Activated T-cell treated with anti-CD3 and anti-CD28 coated beads for 48 hours (primary cell): ENCODE data around the gene PRKCQ.

Source experiments
- DNase-seq: peaks from one replicate; pipeline ENCODE4 v3.0.0-alpha.2; 2020; ENCODE audit warnings: low read depth

PRKCQ gene

DNA sequence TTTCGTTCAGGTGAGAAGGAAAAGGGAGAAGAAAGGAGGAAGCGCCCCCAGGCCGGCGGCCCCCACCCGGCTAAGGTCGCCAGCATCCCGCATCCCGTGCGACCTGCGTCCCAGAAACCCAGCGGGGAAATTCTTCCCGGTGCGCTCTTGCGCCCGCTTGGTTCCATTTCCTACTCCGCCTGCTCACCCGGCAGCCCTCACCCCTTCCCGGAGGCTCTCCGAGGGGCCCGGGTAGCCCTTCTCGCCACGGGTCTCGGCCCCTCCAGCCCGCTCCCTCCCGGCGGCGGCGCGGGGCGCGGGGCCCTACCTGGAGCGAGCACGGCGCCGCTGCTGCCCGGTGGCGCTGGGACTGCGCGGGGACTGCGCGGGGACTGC lies at the start of gene PRKCQ:
TSS of gene PRKCQ (minus strand) at position 373 of the 375 bp plus-strand sequence. CDS start 65,141 bp downstream, outside the sequence.
- no peak for DNase-seq

DNA sequence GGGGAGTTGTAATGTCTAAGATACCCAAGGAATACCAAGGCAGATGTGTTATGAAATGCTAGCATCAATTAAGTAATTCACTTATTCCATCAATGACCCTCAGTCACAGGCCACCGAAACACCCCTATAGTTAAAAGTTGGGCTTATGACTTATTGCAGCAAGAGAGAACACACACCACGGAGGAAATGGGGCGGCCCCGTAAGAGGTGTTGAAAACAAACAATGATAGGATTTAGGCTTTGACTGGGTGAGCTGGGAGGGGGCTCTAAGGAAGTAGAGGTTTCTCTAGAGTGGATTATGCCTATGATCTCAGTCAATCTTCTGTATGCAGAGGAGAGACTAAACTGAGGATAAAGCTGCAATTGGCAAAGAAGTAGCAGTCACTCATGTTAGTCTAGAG lies 45.4 kb upstream of the PRKCQ start:
- DNase-seq = no peak

DNA sequence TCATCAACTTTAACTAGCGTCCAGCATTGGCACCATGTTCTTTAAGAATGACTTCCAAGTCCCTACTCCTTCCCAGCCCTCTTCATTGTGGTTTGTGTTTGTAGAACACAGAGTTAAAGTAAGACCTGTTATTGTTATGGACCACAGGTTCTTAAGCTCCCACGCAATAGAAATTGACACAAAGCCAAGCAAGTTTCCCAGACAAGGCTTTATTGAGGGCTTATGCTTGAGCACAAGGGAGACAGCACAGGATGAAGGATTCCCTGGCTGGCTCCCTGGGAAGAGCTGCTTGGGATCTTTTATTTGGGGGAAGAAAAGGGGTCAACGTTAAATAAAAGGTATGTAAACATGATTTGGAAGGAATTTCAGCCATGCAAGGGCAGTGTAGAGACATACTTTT lies 44.3 kb upstream of the PRKCQ start:
- DNase-seq = no peak

DNA sequence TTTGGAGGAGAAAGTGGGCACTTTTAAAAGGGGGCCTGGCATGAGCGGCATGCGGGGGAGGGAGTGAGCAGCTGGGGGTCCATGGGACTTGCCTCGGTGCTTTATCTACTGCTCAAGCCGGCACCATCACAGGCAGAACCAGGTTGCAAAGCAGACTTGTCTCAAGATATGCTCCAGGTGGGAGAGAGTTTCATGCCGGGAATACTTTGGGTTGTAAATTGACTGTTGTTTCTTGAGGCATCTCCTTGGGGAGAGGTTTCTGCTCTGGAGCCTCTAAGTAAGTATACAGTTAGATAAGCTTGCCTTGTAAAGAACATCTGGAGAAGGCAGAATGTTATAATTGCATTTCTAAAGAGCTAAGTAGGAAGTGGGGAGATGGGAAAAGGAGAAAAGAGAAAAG lies 42.8 kb upstream of the PRKCQ start:
- no peak for DNase-seq

DNA sequence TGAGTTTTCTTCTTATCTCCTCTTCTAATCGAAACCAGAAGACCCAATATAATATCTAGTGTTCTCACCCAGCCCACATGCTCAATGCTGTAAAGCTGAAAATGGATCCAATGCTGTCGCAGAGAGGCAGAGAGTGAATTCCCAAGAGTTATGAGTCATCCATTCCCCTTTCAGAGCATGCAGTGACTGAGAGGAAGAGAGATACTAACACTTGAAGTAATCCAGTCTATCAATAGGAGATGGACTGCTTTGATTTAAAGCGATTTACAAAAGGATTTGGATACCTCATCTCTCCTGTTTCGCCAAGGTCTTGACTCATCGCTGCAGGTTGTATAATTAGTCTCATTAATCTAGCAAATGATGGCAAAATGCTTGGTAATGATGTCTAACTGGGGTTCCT lies 41.5 kb upstream of the PRKCQ start:
- no peak for DNase-seq

DNA sequence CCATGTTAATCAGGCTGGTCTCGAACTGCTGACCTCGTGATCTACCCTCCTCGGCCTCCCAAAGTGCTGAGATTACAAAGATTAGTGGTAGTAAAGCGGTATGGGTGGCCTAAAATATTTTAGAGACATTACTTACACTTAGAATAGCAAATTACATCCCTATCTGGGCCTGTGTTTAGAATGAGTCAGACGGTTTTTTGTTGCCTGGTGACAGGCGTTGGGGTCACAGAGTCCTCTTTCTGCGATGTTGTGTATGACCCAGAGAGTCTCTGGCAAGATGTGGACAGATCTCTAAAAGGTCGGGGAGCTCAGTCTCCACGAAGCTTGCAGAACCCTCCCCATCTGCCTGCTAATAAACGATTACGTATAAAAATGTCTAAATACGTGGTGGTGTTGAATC lies 39.6 kb upstream of the PRKCQ start:
- no peak for DNase-seq

DNA sequence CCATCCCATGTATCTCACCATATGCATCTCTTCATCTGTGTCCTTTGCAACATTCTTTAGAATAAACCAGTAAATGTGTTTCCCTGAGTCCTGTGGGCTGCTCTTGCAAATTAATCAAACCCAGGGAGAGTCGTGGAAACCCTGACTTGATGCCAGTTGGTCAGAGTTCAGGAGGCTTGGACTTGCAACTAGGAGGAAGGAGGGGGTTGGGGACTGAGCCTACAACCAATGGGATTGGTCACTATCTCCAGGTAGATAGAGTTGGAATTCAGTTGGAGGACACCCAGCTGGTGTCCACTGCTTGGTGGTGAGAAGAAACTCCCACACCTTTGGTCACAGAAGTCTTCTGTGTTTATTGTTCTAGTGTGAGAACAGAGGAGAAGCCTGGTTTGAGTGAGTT lies 38.3 kb upstream of the PRKCQ start:
- DNase-seq = no peak

DNA sequence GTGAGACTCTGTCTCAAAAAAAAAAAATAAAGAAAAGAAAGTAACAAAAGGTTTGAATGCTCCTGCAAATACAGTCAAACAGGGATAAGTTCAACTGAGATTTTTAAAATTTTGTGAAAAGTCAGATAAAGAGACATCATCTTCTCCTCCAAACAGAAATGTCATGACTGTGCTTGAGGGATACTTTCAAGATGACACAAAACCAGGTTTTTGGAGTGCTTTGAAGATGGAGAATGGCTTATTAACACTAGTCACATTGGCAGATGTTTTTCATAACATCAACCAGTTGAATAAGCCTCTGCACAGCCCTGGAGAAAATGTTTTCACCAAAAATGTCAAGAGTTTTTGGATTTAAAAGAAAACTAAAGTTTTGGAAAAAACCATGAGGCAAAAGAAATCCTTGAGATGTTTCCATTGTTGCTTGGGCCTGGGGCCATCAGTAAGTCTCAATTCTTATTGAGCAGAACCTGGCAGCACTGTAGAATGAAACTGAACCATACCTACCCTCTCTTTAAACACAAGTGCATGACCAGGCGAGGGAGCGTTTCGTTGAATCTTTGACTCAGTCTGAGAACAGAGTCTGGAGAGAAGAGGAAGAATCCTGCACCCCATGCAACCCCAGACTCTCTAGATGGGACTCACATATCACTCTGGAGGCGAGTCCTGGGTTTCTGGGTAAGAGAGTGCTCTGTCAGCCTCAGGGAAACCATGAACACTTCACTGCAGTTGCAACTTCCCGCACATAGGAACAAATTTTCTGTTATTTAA lies 37.4 kb upstream of the PRKCQ start:
- DNase-seq = no peak

DNA sequence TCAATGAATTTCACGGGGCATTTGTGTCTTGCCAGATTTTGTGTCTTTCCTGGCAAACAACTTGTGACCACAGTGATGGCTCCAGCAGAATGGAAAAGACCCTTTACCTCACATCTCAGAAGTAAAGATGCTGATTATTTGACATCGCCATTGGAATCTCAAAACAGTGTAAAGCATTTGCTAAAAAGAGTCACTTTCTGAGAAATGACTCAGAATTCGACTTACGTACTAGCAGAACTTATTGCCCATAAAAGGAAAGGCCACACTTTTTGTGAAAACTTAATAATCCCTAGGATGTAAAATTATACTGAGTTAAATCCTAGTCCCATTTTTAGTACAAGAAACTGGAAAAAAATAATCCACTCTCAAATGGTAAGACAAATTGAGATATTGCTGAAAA lies 35.9 kb upstream of the PRKCQ start:
- DNase-seq = no peak

DNA sequence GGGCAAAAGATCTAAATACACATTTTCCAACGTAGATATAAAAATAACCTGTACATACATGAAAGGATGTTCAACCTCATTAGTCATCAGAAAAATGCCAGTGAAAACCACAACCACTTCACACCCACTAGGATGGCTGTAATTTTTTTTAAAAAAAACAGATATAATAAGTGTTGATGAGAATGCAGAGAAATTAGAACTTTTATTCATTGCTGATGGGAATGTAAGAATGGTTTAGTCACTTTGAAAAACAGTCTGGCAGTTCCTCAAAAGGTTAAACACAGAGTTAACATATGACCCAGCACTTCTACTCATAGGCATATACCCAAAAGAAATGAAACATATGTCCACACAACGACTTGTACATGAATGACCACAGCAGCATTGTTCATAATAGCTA lies 32.3 kb upstream of the PRKCQ start:
- DNase-seq = no peak

DNA sequence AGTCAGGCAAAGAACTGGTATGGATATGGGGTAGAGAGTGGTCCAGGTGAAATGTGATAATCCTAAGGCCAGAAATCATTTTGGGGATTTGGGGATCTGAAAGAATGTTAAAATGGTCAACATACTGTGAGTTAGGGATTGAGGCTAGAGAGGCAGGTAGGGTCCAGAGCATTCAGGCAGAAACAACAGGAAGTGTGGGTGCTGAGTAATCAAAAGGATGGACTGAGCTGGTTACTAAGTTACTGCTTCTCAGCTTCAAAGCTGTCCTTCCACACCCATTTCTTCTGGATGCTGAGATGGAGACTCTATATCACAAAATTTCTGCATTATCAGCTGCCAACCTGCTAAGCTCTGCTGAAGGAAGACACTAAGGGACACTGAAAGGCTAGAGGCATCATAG lies 30.6 kb upstream of the PRKCQ start:
- DNase-seq = no peak

DNA sequence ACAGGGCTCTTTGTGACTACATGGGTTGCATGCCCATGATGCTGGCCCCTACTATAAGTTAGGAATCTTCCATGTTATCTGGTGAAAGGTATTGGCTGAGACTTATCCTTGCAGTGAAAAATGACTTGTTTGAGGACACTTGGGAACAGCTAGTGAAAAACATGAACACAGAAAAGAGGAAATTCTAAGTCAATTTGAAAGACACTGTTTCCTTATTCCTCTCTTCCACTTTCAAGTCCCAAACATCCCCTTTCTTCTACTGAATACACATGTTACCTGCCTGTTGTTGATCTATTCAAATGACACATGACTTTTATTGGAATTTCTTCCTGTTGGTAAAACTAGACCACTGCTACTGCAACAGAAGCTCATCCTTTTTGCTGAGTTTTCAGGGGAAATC lies 29.5 kb upstream of the PRKCQ start:
- no peak for DNase-seq

DNA sequence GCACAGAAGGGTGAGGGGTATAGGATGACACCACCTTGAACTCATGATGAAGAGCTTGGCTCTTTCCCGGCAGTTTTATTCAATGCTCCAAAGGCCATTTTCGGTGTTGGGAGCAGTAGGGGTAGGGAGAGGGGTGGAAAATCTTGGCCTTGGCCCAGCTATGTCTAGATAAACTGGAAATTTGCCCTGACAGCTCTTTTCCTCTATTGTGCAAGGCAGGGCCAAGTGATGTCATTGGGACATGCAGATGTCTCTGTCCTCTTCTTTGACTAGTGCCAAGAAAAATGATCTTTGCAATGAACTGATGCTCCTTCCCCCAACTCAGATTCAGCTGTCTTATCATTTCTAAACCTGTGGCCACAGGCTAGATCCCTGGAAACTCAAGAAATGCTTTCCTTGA lies 27.7 kb upstream of the PRKCQ start:
- no peak for DNase-seq

DNA sequence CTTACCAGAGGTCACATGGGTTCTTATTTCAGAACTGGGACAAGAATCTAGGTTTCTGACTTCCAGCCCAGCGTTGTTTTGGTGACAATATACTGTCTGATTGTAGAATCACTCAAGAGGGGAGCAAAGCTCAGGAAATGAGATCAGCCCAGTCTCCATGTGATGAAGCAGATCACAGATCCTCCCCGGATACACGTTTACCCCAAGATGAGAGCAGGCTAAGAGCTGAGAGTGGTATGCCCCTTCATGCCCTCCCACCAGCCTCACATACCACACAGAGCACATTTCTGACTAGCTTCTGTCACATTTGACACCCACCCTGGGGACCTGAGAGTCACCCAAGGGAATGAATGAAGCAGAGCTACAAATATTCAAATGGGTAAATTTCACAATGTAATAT lies 27.1 kb upstream of the PRKCQ start:
- DNase-seq = peak; percentile 43

DNA sequence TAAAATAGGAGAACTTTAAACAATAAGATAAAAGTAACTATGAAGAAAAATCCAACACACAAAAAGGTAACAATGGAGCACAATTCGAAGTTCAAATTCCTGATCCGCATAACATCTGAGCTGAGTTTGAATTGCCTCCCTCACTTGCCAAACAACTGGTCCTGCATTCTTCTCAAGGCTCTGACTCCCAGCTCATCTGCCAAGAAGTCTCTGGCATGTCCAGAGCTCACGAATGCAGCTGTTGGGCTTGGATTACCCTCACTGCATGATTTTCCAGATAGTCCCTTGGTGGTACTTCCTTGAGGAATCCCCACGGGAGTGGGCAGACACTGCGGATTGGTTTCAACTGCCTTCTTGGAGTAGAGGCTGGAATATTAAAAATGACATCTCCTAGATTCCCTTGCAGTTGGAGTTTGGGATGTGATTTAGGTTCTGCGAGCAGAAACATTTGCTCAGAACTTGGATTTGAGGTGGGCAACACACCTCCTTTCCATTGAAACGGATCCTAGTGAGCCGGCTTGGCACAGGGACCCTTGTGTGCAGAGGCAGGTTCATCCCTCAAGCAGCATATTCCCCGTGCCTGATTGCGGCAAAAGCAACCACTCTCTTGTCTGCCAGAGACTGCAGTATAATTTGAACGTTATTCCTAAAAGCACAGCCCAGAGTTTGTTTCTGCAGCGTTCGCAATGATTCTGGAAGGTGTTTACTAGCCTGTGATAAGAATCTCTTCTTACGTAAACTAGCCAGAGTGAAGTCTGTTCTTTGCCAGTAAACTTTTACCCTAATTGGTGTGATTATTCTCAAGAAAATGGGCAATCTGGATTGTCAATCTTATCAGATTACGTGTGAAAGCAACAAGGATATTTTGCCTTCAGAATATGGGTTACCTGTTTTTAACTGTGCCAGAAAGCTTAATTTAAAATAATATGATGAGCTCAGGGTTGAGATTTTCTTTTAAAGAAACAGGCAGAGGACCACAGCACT lies 23.4 kb upstream of the PRKCQ start:
- no peak for DNase-seq

DNA sequence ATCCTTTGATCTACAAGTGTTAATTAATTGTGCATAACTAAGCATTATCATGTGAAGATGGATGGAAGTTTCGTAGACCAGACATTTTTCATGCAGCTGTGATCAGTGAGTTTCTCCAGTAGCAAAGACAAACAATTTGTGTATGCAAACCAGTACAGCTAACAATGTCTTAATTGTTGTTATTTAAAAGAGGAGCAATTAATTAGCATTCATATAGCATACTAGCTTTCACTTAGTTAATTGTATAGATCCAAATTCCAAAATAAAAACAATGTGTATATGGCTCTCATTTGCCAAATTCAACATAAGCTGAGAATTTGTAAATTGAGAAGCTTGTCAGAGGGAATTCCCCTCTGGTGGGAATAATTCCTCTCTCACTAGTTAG lies 22.6 kb upstream of the PRKCQ start:
- DNase-seq = no peak

DNA sequence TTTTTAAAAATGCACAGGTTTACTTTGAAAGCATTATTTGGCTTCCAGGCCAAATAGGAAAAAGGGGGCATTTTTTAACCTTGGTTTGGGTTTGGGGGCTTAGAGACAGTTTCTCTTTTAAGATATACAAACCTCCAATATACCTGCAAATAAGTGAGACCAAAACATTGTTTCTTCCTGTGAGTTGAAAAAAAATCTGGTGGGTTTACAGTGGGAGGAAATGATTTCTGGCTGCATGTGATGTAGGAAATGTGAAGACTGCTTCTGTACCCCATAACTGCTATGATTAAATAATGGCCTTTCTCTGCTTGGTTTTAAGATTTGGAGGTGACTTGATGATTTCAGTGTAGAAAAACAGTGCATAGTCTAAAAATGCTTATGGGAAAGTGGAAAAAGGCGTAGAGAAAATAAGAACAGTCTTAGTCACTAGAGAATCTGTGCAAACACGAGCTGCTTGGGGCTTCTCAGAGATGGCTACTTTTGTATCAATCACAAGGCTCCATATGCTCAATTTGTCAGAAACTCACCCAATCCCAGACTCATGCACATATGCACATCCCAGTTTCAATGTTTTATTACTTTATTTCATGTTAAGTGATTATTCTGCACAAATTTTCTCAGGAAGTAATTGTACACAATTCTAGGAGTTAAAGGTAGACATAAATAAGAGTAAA lies 22.1 kb upstream of the PRKCQ start:
- no peak for DNase-seq

DNA sequence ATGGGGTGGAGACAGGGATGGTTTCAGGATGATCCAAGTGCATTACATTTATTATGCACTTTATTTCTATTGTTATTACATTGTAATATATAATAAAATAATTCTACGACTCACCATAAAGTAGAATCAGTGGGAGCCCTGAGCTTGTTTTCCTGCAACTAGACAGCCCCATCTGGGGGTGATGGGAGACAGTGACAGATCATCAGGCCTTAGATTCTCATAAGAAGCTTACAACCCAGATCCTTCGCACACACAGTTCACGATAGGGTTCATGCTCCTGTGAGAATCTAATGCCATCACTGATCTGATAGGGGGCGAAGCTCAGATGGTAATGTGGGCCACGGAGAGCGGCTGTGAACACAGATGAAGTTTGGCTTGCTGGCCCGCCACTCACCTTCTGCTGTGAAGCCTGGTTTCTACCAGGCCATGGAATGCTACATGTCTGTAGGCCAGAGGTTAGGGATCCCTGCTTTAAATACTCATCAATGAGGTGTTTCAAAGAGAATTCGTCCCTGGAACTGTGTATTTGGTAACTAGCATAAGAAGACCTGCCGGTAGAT lies 21.2 kb upstream of the PRKCQ start:
- DNase-seq = no peak

DNA sequence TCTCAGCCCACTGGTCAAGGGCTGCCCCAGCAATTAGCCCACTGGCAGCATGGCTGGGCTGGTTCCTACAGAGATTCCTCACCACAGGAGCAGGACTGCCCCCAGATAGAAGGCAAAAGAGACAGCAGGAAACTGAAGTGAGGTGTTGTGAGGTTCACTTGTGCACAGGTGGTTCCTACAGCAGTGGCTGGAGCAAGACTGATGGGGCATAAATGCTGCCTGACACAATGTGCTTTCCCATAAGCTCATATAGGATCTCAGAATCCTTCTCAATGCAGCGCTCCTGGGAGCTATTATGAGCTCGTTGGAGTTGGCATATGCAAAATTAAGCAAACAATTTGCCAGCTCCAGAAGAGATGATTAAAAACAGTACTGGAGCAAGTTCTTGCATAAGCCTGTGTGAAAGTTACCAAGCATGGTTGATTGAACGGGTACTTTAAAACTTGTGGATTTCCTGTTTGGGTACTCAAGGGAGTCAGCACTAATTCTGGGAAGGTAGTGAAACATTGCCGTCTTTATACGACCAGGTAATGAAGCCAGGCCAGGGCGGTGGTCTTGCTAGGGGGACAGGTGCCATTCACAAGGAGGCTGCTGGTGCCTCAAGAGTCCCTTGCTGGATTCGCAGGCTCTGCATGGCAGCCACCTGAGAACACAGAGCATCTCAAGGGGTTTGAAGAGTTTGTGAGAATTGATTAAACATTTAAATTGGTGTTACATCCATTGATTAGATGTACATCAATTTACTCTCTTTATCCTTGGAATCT lies 20.3 kb upstream of the PRKCQ start:
- DNase-seq = no peak

DNA sequence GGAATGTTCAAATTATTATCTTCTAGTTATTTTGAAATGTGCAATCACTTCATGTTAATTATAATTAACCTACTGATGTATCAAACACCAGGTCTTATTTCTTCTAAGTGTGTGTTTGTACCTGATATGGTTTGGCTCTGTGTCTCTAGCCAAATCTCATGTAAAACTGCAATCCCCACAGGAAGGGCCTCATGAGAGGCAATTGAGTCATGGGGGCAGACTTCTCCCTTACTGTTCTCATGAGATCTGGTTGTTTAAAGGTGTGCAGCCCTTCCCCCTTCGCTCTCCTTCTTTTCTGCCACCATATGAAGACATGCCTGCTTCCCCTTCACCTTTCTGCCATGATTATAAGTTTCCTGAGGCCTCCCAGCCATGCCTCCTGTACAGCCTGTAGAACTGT lies 18.6 kb upstream of the PRKCQ start:
- no peak for DNase-seq

DNA sequence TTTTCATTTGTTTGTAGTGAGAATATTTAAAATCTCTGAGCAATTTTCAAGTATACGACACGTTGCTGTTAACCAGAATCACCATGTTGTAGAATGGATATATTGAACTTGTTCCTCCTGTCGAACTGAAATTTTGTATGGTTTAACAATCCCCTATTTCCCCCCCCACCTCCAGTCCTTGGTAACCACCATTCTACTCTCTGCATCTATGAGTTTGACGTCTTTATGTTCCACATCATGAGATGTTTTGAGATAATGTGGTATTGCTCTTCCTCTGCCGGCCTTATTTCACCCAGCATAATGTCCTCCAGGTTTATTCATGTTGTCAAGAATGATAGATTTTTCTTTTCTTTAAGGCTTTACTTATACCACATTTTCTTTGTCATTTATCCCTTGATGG lies 17.4 kb upstream of the PRKCQ start:
- no peak for DNase-seq

DNA sequence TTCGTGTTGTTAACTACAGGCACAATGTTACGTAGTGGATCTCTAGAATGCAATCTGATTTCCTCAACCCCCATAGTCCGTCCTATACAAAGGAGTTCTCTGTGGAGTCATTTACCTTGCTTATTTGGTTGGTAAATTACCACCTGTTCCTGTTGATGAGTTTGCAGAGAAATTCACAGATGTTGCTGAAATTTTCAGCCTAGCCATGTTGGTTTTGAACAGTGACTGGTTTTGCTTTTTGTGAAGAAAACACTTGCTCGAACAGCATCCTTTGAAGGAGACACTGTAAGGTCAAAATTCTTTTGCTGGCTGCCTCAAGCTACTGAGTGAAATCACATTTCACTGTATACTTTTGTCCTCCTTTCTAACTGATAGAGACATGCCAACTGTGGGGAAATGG lies 15.4 kb upstream of the PRKCQ start:
- DNase-seq = no peak
